A673 (cell line): Measurements from ENCODE around the gene LTF.

Source experiments
- CTCF ChIP-seq: fragments of 300-800, 200-600 bp; sonication (generic); conservative IDR thresholded peaks from 2 replicates; pipeline ENCODE4 v1.5.1; 2017; ENCODE audit warnings: low read depth, mild to moderate bottlenecking, antibody characterized with exemption, low read length, moderate library complexity, mixed read lengths
- EZH2 ChIP-seq: fragments of 200-600 bp; sonication (generic); IDR thresholded peaks from 2 replicates; pipeline ENCODE4 v1.6.1; 2017; ENCODE audit warnings: borderline replicate concordance, low read depth, mild to moderate bottlenecking, mixed read lengths, antibody characterized with exemption, low read length; ENCODE audit not compliant: poor library complexity, severe bottlenecking

- no peak for TF ChIP-seq CTCF
- TF ChIP-seq EZH2 = no peak
Measured at GRCh38 chr3:46464326-46465195, at the start of gene LTF.
